Stimulated activated CD8-positive, alpha-beta memory T cell treated with anti-CD3 and anti-CD28 coated beads, Interleukin-4, amount 100 ng/mL, for 24 hours (primary cell): ENCODE data around the gene TRIOBP.

ENCODE experiments used
- DNase-seq: peaks from one replicate; pipeline ENCODE4 v3.0.0-alpha.2; 2020; ENCODE audit warnings: low read depth

TRIOBP gene

DNA sequence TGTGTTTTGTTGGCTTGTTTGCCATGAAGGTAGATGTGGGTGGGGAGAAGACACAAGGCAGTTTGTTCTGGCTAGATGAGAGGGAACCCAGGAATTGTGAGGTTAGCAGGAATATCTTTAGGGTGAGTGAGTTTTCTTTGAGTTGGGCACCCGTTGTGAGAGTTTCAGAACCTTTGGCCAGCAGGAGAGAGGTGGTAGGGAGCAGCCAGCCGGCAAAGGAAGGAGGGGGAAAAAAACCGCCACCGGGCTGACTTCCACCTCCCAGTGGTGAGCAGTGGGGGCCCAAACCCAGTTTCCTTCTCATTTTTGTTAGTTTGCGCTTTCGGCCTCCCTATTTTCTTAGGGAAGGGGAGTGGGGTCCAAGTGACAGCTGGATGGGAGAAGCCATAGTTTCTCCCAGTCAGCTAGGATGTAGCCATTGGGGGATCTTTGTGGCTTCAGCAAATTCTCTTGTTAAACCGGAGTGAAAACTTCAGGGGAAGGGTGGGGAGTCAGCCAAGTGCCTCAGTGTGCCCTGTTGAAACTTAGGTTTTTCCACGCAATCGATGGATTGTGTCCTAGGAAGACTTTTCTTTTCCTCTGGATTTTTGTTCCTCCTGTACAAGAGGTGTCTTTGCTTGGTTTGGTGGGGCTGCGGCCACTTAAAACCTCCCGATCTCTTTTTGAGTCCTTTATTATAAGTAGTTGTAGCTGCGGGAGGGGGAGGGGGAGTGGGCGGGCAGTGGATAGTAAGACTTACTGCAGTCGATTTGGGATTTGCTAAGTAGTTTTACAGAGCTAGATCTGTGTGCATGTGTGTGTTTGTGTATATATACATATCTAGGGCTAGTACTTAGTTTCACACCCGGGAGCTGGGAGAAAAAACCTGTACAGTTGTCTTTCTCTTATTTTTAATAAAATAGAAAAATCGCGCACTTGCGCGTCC lies 109.8 kb downstream of the TRIOBP start:
- no peak for DNase-seq

DNA sequence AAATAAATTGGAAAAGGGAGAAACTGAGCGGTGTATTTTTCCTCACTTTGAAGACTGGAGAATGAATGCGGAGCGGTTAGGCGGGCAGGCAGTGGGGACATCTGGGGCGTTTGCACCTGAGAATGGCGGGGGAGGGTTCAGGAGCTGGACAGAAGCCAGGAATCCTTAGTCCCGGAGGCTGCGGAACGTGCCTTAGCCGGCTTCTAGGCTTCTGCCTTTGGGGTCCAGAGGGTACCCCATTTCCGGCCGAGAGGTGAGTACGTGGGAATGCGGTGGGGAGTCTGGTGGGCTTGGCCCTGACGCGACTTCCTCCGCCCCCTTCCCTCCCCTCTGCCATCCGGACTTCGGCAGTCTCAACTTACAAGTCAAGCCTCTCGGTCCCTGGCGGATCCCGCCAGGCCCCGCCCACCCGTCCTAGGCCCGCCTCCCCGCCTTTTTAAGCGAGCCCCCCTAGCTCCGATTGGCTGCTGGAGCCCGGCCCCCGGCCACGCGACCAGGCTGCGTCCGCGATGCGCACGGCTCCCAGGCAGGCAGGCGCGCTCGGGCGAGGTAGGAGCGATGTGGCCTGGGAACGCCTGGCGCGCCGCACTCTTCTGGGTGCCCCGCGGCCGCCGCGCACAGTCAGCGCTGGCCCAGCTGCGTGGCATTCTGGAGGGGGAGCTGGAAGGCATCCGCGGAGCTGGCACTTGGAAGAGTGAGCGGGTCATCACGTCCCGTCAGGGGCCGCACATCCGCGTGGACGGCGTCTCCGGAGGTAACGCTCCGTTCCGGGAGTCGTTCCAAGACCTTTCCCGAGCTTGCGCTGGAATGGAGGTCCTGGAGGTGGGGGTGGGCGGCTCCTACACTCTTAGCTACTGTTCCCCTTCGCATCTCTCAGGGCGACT lies 110.8 kb downstream of the TRIOBP start, which contains the start of gene GCAT:
Gene GCAT, plus strand, starts transcription at position 525 of the 884 bp plus-strand sequence. Its CDS starts 34 bp downstream, at position 559.
- DNase-seq = peak; percentile 89

DNA sequence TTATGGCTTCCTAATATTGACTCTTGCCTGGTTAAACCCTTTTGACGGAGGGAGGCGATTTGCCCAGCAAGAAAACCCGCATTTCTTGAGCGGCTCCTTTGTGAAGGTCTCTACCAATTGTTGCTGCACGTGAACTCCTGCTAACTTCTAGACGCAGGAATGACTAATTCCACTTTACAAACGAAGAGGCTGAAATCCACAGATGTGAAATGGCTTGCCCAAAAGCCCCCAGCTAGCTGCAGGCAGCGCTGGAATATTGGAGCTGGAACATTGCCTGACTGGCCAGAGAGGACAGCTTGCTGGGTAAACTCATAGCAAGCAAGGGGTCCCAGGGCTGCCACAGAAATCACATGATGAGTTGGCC lies 111.4 kb downstream of the TRIOBP start:
- no peak for DNase-seq

DNA sequence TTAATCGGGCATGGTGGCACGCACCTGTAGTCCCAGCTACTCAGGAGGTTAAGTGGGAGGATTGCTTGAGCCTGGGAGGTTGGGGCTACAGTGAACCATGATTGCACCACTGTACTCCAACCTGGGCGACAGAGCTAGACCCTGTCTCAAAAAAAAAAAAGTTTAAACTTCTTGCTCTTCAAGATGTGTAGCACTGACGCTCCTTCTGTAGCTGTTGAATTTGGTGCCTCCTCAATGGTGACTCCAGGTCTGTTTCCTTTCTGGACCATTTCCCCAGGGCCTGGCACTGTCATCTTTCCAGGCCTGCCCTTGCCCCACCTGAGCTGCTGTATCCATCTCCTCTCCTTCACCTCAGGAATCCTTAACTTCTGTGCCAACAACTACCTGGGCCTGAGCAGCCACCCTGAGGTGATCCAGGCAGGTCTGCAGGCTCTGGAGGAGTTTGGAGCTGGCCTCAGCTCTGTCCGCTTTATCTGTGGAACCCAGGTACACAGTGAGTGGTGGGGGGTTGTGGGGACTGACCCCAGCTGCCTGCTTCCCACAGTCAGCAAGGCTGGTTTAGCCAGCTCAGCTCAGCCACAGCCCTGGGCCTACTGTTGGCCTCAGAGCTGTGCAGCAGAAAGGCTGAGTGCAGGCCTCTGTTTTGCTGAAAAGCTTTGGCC lies 113.0 kb downstream of the TRIOBP start:
- no peak for DNase-seq

DNA sequence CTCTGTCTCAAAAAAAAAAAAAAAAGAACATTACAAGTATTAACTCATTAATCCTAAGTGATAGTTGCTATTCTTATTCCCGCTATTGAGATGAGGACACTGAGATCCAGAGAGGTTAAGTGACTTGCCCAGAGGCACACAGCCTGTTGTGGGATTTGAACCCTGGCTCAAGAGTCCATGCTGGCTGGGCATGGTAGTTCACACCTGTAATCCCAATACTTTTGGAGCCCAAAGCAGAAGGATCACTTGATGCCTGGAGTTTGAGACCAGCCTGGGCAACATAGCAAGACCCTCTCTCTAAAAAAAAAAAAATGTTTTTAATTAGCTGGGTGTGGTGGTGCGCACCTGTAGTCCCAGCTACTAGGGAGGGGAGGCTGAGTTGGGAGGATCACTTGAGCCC lies 115.0 kb downstream of the TRIOBP start:
- DNase-seq = no peak

- DNase-seq = no peak
Observed at GRCh38 chr22:37812869-37813678, 116.2 kb downstream of the TRIOBP start.

GRCh38 chr22:37815593-37815992 lies 118.7 kb downstream of the TRIOBP start:
- DNase-seq = no peak

GRCh38 chr22:37816543-37817180 lies 119.8 kb downstream of the TRIOBP start:
- no peak for DNase-seq

DNA sequence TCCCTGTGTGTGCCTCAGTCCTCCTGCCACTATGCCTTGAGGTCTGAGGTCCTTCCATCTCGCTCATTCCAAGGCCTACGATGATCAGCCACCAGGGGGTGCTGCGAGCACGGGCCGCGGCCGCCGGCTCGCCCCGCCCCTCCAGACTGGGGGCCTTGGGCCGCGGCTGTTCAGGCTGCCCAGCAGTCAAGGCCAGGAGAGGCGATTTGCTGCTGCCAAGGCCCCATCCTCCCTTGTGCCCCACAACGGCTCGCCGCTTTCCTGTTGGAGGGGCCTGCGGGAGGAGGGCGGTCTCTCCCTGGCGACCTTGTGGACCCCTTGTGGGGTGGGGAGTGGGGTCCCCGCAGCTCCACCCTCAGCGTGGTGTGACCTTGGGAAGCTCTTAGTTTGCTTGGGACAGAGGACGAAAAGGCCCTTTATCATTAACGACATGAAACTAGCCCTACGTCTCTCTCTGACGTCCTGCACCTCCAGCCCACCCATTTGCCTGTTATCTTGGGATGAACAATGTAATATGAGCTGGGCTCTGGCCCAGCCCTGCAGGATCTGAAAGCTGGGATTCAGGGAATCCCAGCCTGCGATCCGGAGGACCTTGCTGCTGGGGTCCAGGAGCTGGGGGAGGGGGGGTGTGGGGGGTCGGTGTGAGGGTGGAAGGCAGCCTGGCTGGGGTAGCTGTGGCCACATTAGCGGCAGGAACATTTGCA lies 121.0 kb downstream of the TRIOBP start:
- DNase-seq = peak; percentile 76

DNA sequence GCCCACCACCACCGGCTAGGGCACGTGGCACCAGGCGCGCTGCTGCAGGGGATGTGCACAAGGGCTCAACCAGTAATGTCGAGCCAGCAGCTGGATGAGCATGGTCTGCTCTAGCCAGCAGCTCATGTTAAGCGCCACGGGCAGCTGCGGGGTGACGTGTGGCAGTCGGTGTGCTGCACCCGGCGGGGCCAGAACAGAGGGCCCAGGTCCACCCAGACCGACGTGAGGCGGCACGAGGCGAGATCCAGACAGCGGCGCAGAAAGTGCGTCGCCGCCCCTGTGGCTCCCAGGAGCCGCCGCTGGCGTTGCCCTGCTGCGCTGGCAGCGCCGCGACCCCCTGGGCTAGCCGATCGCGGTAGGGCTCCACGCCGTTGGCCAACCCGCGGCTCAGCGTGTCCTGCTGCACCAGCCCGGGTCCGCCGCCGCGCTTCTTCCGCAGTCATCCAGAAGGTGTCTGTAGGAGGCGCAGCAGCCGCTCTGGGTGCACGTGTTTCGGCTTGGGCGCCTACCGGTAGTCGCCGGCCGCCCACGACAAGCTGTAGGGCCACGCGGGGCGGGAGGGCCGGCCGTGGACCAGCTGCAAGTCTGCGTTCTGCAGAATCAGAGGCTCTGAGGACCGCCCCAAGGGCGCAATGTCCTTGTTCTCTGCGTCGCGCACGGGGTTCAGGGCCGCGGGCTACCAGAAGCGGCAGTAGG lies 121.7 kb downstream of the TRIOBP start:
- DNase-seq = peak; percentile 52

GRCh38 chr22:37819105-37819433 lies 122.2 kb downstream of the TRIOBP start:
- no peak for DNase-seq

GRCh38 chr22:37820350-37820749 lies 123.5 kb downstream of the TRIOBP start:
- no peak for DNase-seq

DNA sequence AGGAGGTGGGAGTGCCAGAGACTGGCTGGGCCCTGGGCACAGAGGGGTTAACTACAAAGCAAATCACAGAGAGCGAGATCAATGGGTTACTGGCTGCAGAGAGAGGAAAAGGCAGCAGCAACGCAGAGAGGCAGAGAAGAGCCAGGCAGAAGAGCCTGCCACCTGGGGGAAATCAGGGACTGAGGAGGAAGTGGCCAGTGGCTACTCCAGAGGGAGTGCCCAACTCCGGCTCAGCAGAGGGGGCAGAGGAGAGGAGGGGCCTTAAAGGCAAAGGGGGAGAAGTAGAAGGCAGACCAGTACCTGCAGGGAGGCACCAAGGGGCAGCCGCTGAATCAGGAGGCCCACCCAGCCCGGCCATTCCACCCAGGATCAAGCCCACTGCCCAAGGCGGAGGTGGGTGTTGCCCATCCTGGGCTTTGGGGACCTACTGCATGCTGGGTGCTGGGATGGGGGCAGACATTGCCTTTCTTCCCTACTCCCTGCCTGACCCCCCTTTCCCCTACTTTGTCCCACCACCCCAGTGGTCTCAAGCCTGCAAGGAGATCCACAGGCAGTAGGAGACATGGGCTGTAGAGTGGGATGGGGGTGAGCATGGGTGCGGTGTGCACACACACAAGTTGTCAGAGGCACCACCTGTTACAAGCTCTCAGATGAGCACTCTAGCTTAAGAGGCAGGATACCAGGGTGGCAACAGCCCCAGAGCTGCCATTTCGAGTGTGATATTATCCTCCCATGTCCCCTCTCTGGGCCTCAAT lies 125.4 kb downstream of the TRIOBP start:
- DNase-seq = no peak

DNA sequence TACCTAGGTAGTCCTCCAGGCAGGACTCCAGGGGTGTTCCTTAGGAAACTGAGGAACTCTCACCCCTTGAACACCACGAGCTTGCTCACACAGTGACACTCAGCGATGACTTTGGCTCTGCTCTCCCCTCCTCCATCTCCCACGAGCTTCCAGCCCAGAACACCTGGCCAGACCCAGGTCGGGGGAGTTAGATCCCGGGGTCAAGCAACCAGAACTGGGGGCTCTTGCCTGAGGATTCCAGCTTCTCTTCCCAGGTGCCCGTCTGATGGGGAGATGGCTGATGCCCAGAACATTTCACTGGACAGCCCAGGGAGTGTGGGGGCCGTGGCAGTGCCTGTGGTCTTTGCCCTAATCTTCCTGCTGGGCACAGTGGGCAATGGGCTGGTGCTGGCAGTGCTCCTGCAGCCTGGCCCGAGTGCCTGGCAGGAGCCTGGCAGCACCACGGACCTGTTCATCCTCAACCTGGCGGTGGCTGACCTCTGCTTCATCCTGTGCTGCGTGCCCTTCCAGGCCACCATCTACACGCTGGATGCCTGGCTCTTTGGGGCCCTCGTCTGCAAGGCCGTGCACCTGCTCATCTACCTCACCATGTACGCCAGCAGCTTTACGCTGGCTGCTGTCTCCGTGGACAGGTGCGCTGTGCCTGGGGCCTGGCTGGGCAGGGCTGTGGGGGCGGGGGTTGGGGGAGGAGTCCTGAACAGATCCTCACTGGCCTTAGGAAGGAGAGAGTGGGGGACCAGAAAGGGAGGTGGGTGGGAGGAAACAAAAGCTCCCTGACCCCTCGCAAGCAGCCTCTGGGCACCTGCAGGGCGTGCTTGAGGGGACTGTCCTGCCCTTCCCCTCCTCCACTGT lies 126.5 kb downstream of the TRIOBP start, which contains the start of gene GALR3:
Gene GALR3, plus strand, starts transcription at position 249 of the 852 bp plus-strand sequence. Its CDS starts 25 bp downstream, at position 274.
- no peak for DNase-seq

DNA sequence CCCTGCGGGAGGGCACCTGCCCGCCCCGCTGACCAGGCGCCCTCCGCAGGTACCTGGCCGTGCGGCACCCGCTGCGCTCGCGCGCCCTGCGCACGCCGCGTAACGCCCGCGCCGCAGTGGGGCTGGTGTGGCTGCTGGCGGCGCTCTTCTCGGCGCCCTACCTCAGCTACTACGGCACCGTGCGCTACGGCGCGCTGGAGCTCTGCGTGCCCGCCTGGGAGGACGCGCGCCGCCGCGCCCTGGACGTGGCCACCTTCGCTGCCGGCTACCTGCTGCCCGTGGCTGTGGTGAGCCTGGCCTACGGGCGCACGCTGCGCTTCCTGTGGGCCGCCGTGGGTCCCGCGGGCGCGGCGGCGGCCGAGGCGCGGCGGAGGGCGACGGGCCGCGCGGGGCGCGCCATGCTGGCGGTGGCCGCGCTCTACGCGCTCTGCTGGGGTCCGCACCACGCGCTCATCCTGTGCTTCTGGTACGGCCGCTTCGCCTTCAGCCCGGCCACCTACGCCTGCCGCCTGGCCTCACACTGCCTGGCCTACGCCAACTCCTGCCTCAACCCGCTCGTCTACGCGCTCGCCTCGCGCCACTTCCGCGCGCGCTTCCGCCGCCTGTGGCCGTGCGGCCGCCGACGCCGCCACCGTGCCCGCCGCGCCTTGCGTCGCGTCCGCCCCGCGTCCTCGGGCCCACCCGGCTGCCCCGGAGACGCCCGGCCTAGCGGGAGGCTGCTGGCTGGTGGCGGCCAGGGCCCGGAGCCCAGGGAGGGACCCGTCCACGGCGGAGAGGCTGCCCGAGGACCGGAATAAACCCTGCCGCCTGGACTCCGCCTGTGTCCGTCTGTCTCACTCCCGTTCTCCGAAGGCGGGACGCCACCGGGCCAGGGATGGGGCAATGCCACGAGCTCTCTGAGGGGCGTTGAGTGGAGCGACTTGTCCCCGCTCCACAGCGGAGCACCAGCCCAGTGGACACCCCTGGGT lies 128.1 kb downstream of the TRIOBP start:
- DNase-seq = no peak
